H1 (cell line): ENCODE measurements around the gene PDCD7. TPM values are rescaled to one million over a fixed set of nuclear protein-coding genes. Genes with fewer than 3 reads are reported as not detected.

Experiments used
- CTCF ChIA-PET: fragments of 300-600 bp; sonication (Branson Sonifier 250); formaldehyde crosslinking; loops from one replicate; lab custom pipeline; 2021; ENCODE audit not compliant: partially characterized antibody; lab: Charles Lee
- POLR2A ChIA-PET: fragments of 300-600 bp; sonication (Branson Sonifier 250); formaldehyde crosslinking; loops from one replicate; lab custom pipeline; 2021; ENCODE audit warnings: inconsistent platforms; ENCODE audit not compliant: partially characterized antibody; lab: Charles Lee
- DNase-seq, 2 experiments: peaks; one replicate each; pipeline versions ENCODE4 v3.0.0 to v3.0.0-alpha.2; 2010 to 2022; ENCODE audit warnings: low spot score in 2 of 2, low read depth in 1 of 2, mixed read lengths in 1 of 2
- FAIRE-seq: peaks from 2 replicates; lab custom pipeline; 2011; peaks lifted over from hg19 to GRCh38; lab: Jason Lieb, UNC
- H2AFZ ChIP-seq: 2 replicates; pipeline ENCODE4 v1.8.1; 2012; ENCODE audit warnings: low read length, inconsistent platforms
- H2AK5ac ChIP-seq: 2 replicates; pipeline ENCODE4 v1.6.1; 2013; ENCODE audit warnings: low read depth, low read length
- H2BK120ac ChIP-seq: replicated peaks from 2 replicates; pipeline ENCODE3; 2013; ENCODE audit warnings: low read depth, low read length, inconsistent platforms
- H2BK12ac ChIP-seq: 2 replicates; pipeline ENCODE4 v1.6.1; 2013; ENCODE audit warnings: low read depth, low read length
- H2BK15ac ChIP-seq: 2 replicates; pipeline ENCODE4 v1.6.1; 2013; ENCODE audit warnings: low read length
- H2BK20ac ChIP-seq: 2 replicates; pipeline ENCODE4 v1.6.1; 2013; ENCODE audit warnings: low read length
- H2BK5ac ChIP-seq: 2 replicates; pipeline ENCODE4 v1.6.1; 2013; ENCODE audit warnings: low read depth, low read length
- H3K14ac ChIP-seq: 2 replicates; pipeline ENCODE4 v1.6.1; 2013; ENCODE audit warnings: inconsistent platforms; ENCODE audit not compliant: insufficient read length
- H3K18ac ChIP-seq: 2 replicates; pipeline ENCODE4 v1.6.1; 2013; ENCODE audit warnings: low read length; ENCODE audit errors: extremely low read depth
- H3K23ac ChIP-seq: 2 replicates; pipeline ENCODE4 v1.6.1; 2013; ENCODE audit warnings: inconsistent platforms; ENCODE audit not compliant: insufficient read length
- H3K23me2 ChIP-seq: 2 replicates; pipeline ENCODE4 v1.6.1; 2013; ENCODE audit warnings: low read depth, low read length
- H3K27ac ChIP-seq: 2 replicates; pipeline ENCODE4 v1.6.1; 2011; ENCODE audit warnings: low read depth, low read length, inconsistent platforms
- H3K27me3 ChIP-seq, 4 experiments: replicated peaks in 1 of 4; 1 replicate in 1 of 4; 2 replicates in 3 of 4; pipeline versions ENCODE4 v1.6.1 to v1.8.1; 2011 to 2013; ENCODE audit warnings: low read length in 3 of 4, mild to moderate bottlenecking in 3 of 4, inconsistent platforms in 2 of 4, mixed read lengths in 2 of 4, moderate library complexity in 1 of 4; ENCODE audit not compliant: control insufficient read depth in 3 of 4, insufficient read depth in 3 of 4; ENCODE audit errors: extremely low read depth in 1 of 4
- H3K36me3 ChIP-seq, 4 experiments: 2 replicates each; pipeline versions ENCODE4 v1.6.1 to v1.8.1; 2011 to 2013; ENCODE audit warnings: mild to moderate bottlenecking in 4 of 4, low read length in 3 of 4, moderate library complexity in 2 of 4, control low read depth in 1 of 4, inconsistent platforms in 1 of 4; ENCODE audit not compliant: insufficient read depth in 4 of 4, control insufficient read depth in 2 of 4
- H3K4ac ChIP-seq: replicated peaks from 2 replicates; pipeline ENCODE3; 2013; ENCODE audit warnings: low read length, low read depth, mixed read lengths, inconsistent platforms; ENCODE audit not compliant: insufficient read length
- H3K4me1 ChIP-seq, 4 experiments: replicated peaks in 1 of 4; 1 replicate in 1 of 4; 2 replicates in 3 of 4; pipeline versions ENCODE4 v1.6.1 to v1.8.1; 2011 to 2013; ENCODE audit warnings: low read length in 3 of 4, inconsistent platforms in 2 of 4, mixed read lengths in 1 of 4; ENCODE audit not compliant: insufficient read depth in 4 of 4, control insufficient read depth in 3 of 4
- H3K4me2 ChIP-seq, 2 experiments: 2 replicates each; pipeline versions ENCODE4 v1.6.1 to v1.8.1; 2011 to 2013; ENCODE audit warnings: low read depth in 2 of 2, low read length in 2 of 2, control low read depth in 1 of 2, inconsistent platforms in 1 of 2, mild to moderate bottlenecking in 1 of 2; ENCODE audit not compliant: insufficient read depth in 1 of 2
- H3K4me3 ChIP-seq, 4 experiments: fragments of 200-600, 300-600 bp in 1 of 4; sonication (generic), shearing (Covaris generic), sonication (Bioruptor Twin) in 1 of 4; 2 replicates each; pipeline versions ENCODE4 v1.5.1 to v1.8.1; 2011 to 2016; ENCODE audit warnings: low read length in 4 of 4, low read depth in 3 of 4, control low read depth in 2 of 4, inconsistent platforms in 2 of 4, mild to moderate bottlenecking in 2 of 4, mixed read lengths in 1 of 4, moderate library complexity in 1 of 4; ENCODE audit not compliant: insufficient read depth in 2 of 4; ENCODE audit errors: extremely low read depth in 1 of 4
- H3K56ac ChIP-seq: replicated peaks from 2 replicates; pipeline ENCODE3; 2013; ENCODE audit warnings: low read depth, mild to moderate bottlenecking, mixed read lengths, low read length, inconsistent platforms; ENCODE audit not compliant: insufficient read length
- H3K79me1 ChIP-seq: 2 replicates; pipeline ENCODE4 v1.6.1; 2013; ENCODE audit warnings: low read depth, low read length, control low read depth
- H3K79me2 ChIP-seq, 2 experiments: 2 replicates each; pipeline versions ENCODE4 v1.6.1 to v1.8.1; 2012 to 2013; ENCODE audit warnings: low read length in 2 of 2, mild to moderate bottlenecking in 2 of 2, inconsistent platforms in 1 of 2; ENCODE audit not compliant: insufficient read depth in 2 of 2, control insufficient read depth in 1 of 2
- H3K9ac ChIP-seq, 4 experiments: replicated peaks in 1 of 4; 1 replicate in 1 of 4; 2 replicates in 3 of 4; pipeline versions ENCODE4 v1.6.1 to v1.8.1; 2011 to 2013; ENCODE audit warnings: low read depth in 3 of 4, low read length in 3 of 4, control low read depth in 2 of 4, mild to moderate bottlenecking in 2 of 4, moderate library complexity in 2 of 4, inconsistent platforms in 1 of 4; ENCODE audit errors: extremely low read depth in 1 of 4
- H3K9me3 ChIP-seq, 2 experiments: 2 replicates each; pipeline versions ENCODE4 v1.6.1 to v1.8.1; 2012 to 2013; ENCODE audit warnings: mild to moderate bottlenecking in 2 of 2, moderate library complexity in 2 of 2, control low read depth in 1 of 2, inconsistent platforms in 1 of 2, low read depth in 1 of 2, low read length in 1 of 2, mixed read lengths in 1 of 2; ENCODE audit not compliant: insufficient read depth in 2 of 2
- H4K20me1 ChIP-seq, 2 experiments: replicated peaks in 1 of 2; 2 replicates each; pipeline versions ENCODE3 to v1.8.1; 2011 to 2013; ENCODE audit warnings: inconsistent platforms in 2 of 2, low read length in 2 of 2, mild to moderate bottlenecking in 1 of 2; ENCODE audit not compliant: insufficient read depth in 2 of 2, control insufficient read depth in 1 of 2
- H4K5ac ChIP-seq: 2 replicates; pipeline ENCODE4 v1.6.1; 2013; ENCODE audit warnings: low read length, low read depth, mixed read lengths, inconsistent platforms; ENCODE audit not compliant: insufficient read length
- H4K8ac ChIP-seq: 2 replicates; pipeline ENCODE4 v1.8.0; 2013; ENCODE audit warnings: mild to moderate bottlenecking, moderate library complexity, low read length, inconsistent platforms; ENCODE audit not compliant: insufficient read depth; ENCODE audit errors: extremely low read depth
- H4K91ac ChIP-seq: replicated peaks from 2 replicates; pipeline ENCODE3; 2013; ENCODE audit warnings: low read length, mixed read lengths, inconsistent platforms; ENCODE audit not compliant: insufficient read length
- BACH1 ChIP-seq: IDR thresholded peaks from 2 replicates; pipeline ENCODE4 v1.6.1; 2012; ENCODE audit warnings: low read length, improper control_type of control experiment
- BCL11A ChIP-seq, 2 experiments: IDR thresholded peaks; one replicate each; pipeline ENCODE4 v1.6.1; 2011; ENCODE audit warnings: low read depth in 2 of 2, low read length in 2 of 2, mild to moderate bottlenecking in 2 of 2
- CEBPB ChIP-seq: IDR thresholded peaks from 2 replicates; pipeline ENCODE4 v1.6.1; 2012; ENCODE audit warnings: low read depth, low read length
- CHD1 ChIP-seq: IDR thresholded peaks from 2 replicates; pipeline ENCODE4 v1.6.1; 2012; ENCODE audit warnings: low read depth, low read length, improper control_type of control experiment
- CTBP2 ChIP-seq: IDR thresholded peaks from 2 replicates; pipeline ENCODE4 v1.7.0; 2011; ENCODE audit warnings: borderline replicate concordance, mild to moderate bottlenecking, moderate library complexity, mixed read lengths, low read length; ENCODE audit not compliant: insufficient read depth, insufficient read length
- FOSL1 ChIP-seq: IDR thresholded peaks from 2 replicates; pipeline ENCODE4 v1.6.1; 2011; ENCODE audit warnings: mild to moderate bottlenecking, low read depth, low read length, moderate library complexity; ENCODE audit not compliant: insufficient read depth
- JUN ChIP-seq: IDR thresholded peaks from 2 replicates; pipeline ENCODE4 v1.6.1; 2011; ENCODE audit warnings: low read depth, mild to moderate bottlenecking, improper control_type of control experiment, low read length
- KDM1A ChIP-seq: fragments of 200-600, 300-600 bp; sonication (generic); IDR thresholded peaks from 2 replicates; pipeline ENCODE4 v1.7.1; 2016; ENCODE audit warnings: mild to moderate bottlenecking, low read length, borderline replicate concordance
- KDM4A ChIP-seq: IDR thresholded peaks from one replicate; pipeline ENCODE4 v1.7.1; 2012; ENCODE audit warnings: low read depth, mild to moderate bottlenecking, moderate library complexity, low read length, inconsistent platforms; ENCODE audit not compliant: severe bottlenecking
- KDM5A ChIP-seq: fragments of 200-600 bp; IDR thresholded peaks from 2 replicates; pipeline ENCODE4 v1.7.1; 2012; ENCODE audit warnings: mild to moderate bottlenecking, low read length, inconsistent platforms, mixed read lengths
- NRF1 ChIP-seq: IDR thresholded peaks from 2 replicates; pipeline ENCODE4 v1.6.1; 2011; ENCODE audit warnings: mild to moderate bottlenecking, low read depth, low read length, improper control_type of control experiment
- RAD21 ChIP-seq, 2 experiments: IDR thresholded peaks in 1 of 2; conservative IDR thresholded peaks in 1 of 2; 2 replicates each; pipeline ENCODE4 v1.6.1; 2011; ENCODE audit warnings: low read depth in 2 of 2, low read length in 2 of 2, improper control_type of control experiment in 1 of 2, inconsistent platforms in 1 of 2, mild to moderate bottlenecking in 1 of 2, moderate library complexity in 1 of 2
- TEAD4 ChIP-seq: IDR thresholded peaks from 2 replicates; pipeline ENCODE4 v1.6.1; 2012; ENCODE audit warnings: low read depth, low read length, inconsistent platforms, mixed read lengths
- WGBS, 2 experiments: shearing (Covaris generic) in 1 of 2; methylation state at CpG; one replicate each; pipeline versions ENCODE4 v1.1.6 to v1.1.7; 2013 to 2015; ENCODE audit warnings: low lambda C conversion rate in 2 of 2, mixed read lengths in 2 of 2, inconsistent platforms in 1 of 2, low coverage in 1 of 2, missing lambda C conversion rate in 1 of 2; ENCODE audit not compliant: insufficient replicate concordance in 2 of 2, insufficient coverage in 1 of 2, insufficient read length in 1 of 2; ENCODE audit errors: extremely low coverage in 1 of 2, missing lambda C conversion rate in 1 of 2; 5-methylcytosine and 5-hydroxymethylcytosine counted together
- polyA plus RNA-seq, 7 experiments: library from polyadenylated mRNA; depleted of rRNA in 3 of 7; stranded (reverse) in 5 of 7; unstranded in 2 of 7; fragments of >200 nt in 5 of 7; fragments of 200-250 nt in 2 of 7; gene quantifications; 1 replicate in 5 of 7; 2 replicates in 1 of 7; 4 replicates in 1 of 7; pipeline versions ENCODE4 v1.2.1 to v1.2.3, GENCODE V29; 2011 to 2013; ENCODE audit warnings: missing spikeins in 2 of 7, mixed read lengths in 2 of 7
- total RNA-seq: library from RNA; stranded (reverse); fragmentation: NEBNext Ultra II Directional; extraction: Animal tissue kit (Norgen Biotek cat#: 25700); gene quantifications from 2 replicates; pipeline ENCODE4 v1.2.1, GENCODE V29; 2021
- TF ChIP-seq, protein P1 (sequence below): IDR thresholded peaks from 2 replicates; pipeline ENCODE4 v1.6.1; 2012; ENCODE audit warnings: inconsistent platforms

Gene PDCD7
- total and polyA plus RNA-seq, 2 of the 8 experiments (the other 6 are each of a cell fraction or from before 2014, with no cell fraction given): 11.5 to 25.6 TPM

DNA sequence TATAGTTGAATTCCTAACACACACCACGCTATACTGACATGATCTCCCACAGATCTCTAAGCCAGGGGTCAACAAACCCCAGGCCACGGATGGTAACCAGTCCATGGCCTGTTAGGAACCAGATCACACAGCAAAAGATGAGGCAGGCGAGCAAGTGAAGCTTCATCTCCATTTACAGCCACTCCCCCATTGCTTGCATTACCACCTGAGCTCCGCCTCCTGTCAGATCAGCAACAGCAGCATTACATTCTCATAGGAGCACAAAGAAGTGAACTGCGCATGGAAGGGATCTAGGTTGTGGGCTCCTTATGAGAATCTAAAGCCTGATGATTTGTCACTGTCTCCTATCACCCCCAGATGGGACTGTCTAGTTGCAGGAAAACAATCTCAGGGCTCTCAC is 2.7 kb downstream of the PDCD7 start:
- ChIA-PET CTCF (interaction anchor here (0.9 to 1.3 kb wide), 3 partner anchors 13 to 77 kb away, joined by 3 to 4 read pairs (median 4); no protein-coding TSS in a partner anchor), POLR2A (interaction anchor here (1.0 to 1.4 kb wide), 4 partner anchors 14 to 174 kb away, joined by 3 to 4 read pairs (median 3); partner anchors contain the start of gene RNU5B-1)
- Histone ChIP-seq H2AFZ (no peak overlapping the region), H3K4me1 (peaks cover 2 to 6% (median 3%) of the 10 kb centered on the region in 4 experiments; a peak in 4 of 7 replicates), H4K91ac (no peak overlapping the region), H4K20me1 (peaks cover 2 to 3% of the 10 kb centered on the region in 2 experiments), H3K4me3 (no peak overlapping the region), H3K36me3 (peaks cover 2 to 19% (median 16%) of the 10 kb centered on the region in 4 experiments; a peak in 4 of 8 replicates), H3K14ac (no peak overlapping the region), H3K23ac (no peak overlapping the region), H3K4me2 (no peak overlapping the region), H3K23me2 (peaks cover 9% of the 10 kb centered on the region), H2BK20ac (no peak overlapping the region), H3K18ac (no peak overlapping the region), H4K5ac (no peak overlapping the region), H2AK5ac (no peak overlapping the region), H4K8ac (no peak overlapping the region), H3K79me2 (peaks cover 0 to 3% of the 10 kb centered on the region in 2 experiments; a peak in 1 of 4 replicates), H2BK120ac (no peak overlapping the region), H2BK5ac (no peak overlapping the region), H3K9ac (no peak overlapping the region), H2BK12ac (no peak overlapping the region), H2BK15ac (no peak overlapping the region), H3K79me1 (0 out of 2 replicates have a peak, but pooled peaks cover 4% of the 10 kb centered on the region), H3K27me3 (no peaks in the 10 kb centered on the region), H3K56ac (no peak overlapping the region), H3K4ac (no peak overlapping the region), H3K9me3 (no peaks in the 10 kb centered on the region), H3K27ac (no peak overlapping the region)
- no peak for DNase-seq
- 80% methylated on average over 5 of the region's 5 CpGs; no CpG with 5 or more reads in 1 of the 2 experiments for WGBS, 2 experiments
- no peak for FAIRE-seq
- no peak for TF ChIP-seq FOSL1
- no peak for TF ChIP-seq KDM4A
- TF ChIP-seq CTBP2: no peak
- TF ChIP-seq KDM5A: no peak
- TF ChIP-seq, protein P1, sequence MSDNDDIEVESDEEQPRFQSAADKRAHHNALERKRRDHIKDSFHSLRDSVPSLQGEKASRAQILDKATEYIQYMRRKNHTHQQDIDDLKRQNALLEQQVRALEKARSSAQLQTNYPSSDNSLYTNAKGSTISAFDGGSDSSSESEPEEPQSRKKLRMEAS: no peak
- no peak for TF ChIP-seq TEAD4
- TF ChIP-seq NRF1: no peak
- TF ChIP-seq CEBPB: no peak
- no peak for TF ChIP-seq KDM1A
- TF ChIP-seq RAD21 (IDR thresholded peaks at IDR 0.05 in 1 of 2, conservative IDR thresholded peaks at IDR 0.05 in 1 of 2; ENCODE audit: low read depth in 2 of 2, low read length in 2 of 2): no peak
- no peak for TF ChIP-seq BACH1
- no peak for TF ChIP-seq CHD1
- TF ChIP-seq JUN: no peak
- no peak for TF ChIP-seq BCL11A (IDR thresholded peaks at IDR 0.05; ENCODE audit: low read depth in 2 of 2, low read length in 2 of 2)
